Parathyroid adenoma (tissue), 2 donors: Measurements from ENCODE around the gene ENAH.
"Not testable (repeated sequence)": the region's sequence is repeated elsewhere in the genome, so short reads cannot be mapped to it uniquely, and the experiment has no call there.

Source experiments
- H2AFZ ChIP-seq: fragments of 300-600 bp; sonication (generic); one replicate; pipeline ENCODE4 v1.7.0; 2017; ENCODE audit warnings: antibody characterized with exemption, mild to moderate bottlenecking
- H3K27ac ChIP-seq: fragments of 300-600 bp; sonication (generic); one replicate; pipeline ENCODE4 v1.7.0; 2017
- H3K27me3 ChIP-seq: fragments of 300-600 bp; sonication (generic); one replicate; pipeline ENCODE4 v1.7.0; 2017; ENCODE audit warnings: low read length; ENCODE audit not compliant: control insufficient read depth, insufficient read depth
- H3K36me3 ChIP-seq: fragments of 300-600 bp; sonication (generic); one replicate; pipeline ENCODE4 v1.7.0; 2017; ENCODE audit warnings: low read length; ENCODE audit not compliant: control insufficient read depth, insufficient read depth
- H3K4me1 ChIP-seq: fragments of 300-600 bp; sonication (generic); one replicate; pipeline ENCODE4 v1.7.0; 2017; ENCODE audit warnings: control low read depth
- H3K4me2 ChIP-seq: fragments of 300-600 bp; sonication (generic); one replicate; pipeline ENCODE4 v1.7.0; 2017; ENCODE audit warnings: low read length
- H3K4me3 ChIP-seq: fragments of 300-600 bp; sonication (generic); one replicate; pipeline ENCODE4 v1.7.0; 2017; ENCODE audit warnings: low read depth, low read length
- H3K79me2 ChIP-seq: fragments of 300-600 bp; sonication (generic); one replicate; pipeline ENCODE4 v1.7.0; 2017; ENCODE audit warnings: control low read depth
- H3K9ac ChIP-seq: fragments of 300-600 bp; sonication (generic); one replicate; pipeline ENCODE4 v1.7.0; 2017; ENCODE audit warnings: mild to moderate bottlenecking
- H3K9me3 ChIP-seq: fragments of 300-600 bp; sonication (generic); one replicate; pipeline ENCODE4 v1.7.0; 2017; ENCODE audit warnings: low read length; ENCODE audit not compliant: control insufficient read depth
- TF ChIP-seq, protein P1 (sequence below): fragments of 300-600 bp; sonication (generic); IDR thresholded peaks from one replicate; pipeline ENCODE4 v1.7.0; 2017; ENCODE audit warnings: antibody characterized with exemption, mild to moderate bottlenecking
- donor health status: primary hyperparathyroidism.

The ENAH gene

GRCh38 chr1:225629483-225629882, 23.4 kb downstream of the ENAH start:
- H3K4me1 ChIP-seq, result no peaks in the 10 kb centered on the region
- TF ChIP-seq, protein P1, sequence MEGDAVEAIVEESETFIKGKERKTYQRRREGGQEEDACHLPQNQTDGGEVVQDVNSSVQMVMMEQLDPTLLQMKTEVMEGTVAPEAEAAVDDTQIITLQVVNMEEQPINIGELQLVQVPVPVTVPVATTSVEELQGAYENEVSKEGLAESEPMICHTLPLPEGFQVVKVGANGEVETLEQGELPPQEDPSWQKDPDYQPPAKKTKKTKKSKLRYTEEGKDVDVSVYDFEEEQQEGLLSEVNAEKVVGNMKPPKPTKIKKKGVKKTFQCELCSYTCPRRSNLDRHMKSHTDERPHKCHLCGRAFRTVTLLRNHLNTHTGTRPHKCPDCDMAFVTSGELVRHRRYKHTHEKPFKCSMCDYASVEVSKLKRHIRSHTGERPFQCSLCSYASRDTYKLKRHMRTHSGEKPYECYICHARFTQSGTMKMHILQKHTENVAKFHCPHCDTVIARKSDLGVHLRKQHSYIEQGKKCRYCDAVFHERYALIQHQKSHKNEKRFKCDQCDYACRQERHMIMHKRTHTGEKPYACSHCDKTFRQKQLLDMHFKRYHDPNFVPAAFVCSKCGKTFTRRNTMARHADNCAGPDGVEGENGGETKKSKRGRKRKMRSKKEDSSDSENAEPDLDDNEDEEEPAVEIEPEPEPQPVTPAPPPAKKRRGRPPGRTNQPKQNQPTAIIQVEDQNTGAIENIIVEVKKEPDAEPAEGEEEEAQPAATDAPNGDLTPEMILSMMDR, result no peak
- no peak overlapping the region for H3K4me3 ChIP-seq
- no peak overlapping the region for H3K27ac ChIP-seq
- H3K27me3 ChIP-seq, result no peaks in the 10 kb centered on the region
- H3K4me2 ChIP-seq, result no peak overlapping the region
- no peaks in the 10 kb centered on the region for H3K9me3 ChIP-seq
- no peak overlapping the region for H2AFZ ChIP-seq
- H3K9ac ChIP-seq, result no peak overlapping the region
- H3K36me3 ChIP-seq, result no peaks in the 10 kb centered on the region
- peaks cover 14% of the 10 kb centered on the region for H3K79me2 ChIP-seq

- peaks cover 18% of the 10 kb centered on the region for H3K79me2 ChIP-seq
- not testable (repeated sequence) for H3K4me2 ChIP-seq, H3K4me3 ChIP-seq, H2AFZ ChIP-seq, H3K9ac ChIP-seq, H3K36me3 ChIP-seq, H3K27ac ChIP-seq, H3K27me3 ChIP-seq, H3K9me3 ChIP-seq, H3K4me1 ChIP-seq
These were observed 24.1 kb downstream of the ENAH start for GRCh38 chr1:225628794-225629193.

- Histone ChIP-seq H3K4me2 (no peak overlapping the region), H3K4me3 (no peak overlapping the region), H3K27ac (no peak overlapping the region), H3K9ac (no peak overlapping the region), H3K36me3 (no peaks in the 10 kb centered on the region), H3K27me3 (no peaks in the 10 kb centered on the region), H2AFZ (no peak overlapping the region), H3K79me2 (peaks cover 20% of the 10 kb centered on the region), H3K4me1 (no peaks in the 10 kb centered on the region), H3K9me3 (no peaks in the 10 kb centered on the region)
- TF ChIP-seq, protein P1, result no peak
These were observed 25.5 kb downstream of the ENAH start for GRCh38 chr1:225627304-225627947.

DNA sequence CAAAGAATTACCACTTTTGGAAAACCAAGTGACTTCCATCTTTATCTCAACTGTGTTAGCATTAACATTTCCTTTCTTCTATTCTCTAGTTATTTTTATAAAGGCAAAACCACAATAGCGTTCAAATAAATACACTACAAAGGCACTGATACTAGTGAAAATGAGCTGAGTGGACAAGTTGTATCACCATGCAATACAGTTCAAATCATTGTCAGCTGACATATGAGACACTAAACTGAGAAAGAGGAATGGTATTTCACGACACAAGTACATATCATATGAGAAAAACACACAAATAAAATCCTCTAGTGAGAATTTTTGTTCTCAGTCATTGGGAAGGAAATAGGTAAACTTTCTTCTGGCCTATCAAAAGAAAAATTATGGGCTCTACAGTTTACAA, 26.2 kb downstream of the ENAH start:
- H3K9me3 ChIP-seq, result no peaks in the 10 kb centered on the region
- H3K4me2 ChIP-seq, result no peak overlapping the region
- H3K4me3 ChIP-seq, result no peak overlapping the region
- no peaks in the 10 kb centered on the region for H3K4me1 ChIP-seq
- H2AFZ ChIP-seq, result no peak overlapping the region
- peaks cover 26% of the 10 kb centered on the region for H3K79me2 ChIP-seq
- TF ChIP-seq, protein P1, result no peak
- no peak overlapping the region for H3K27ac ChIP-seq
- H3K27me3 ChIP-seq, result no peaks in the 10 kb centered on the region
- no peak overlapping the region for H3K9ac ChIP-seq
- no peaks in the 10 kb centered on the region for H3K36me3 ChIP-seq

- Histone ChIP-seq H3K27me3 (no peaks in the 10 kb centered on the region), H3K4me2 (no peak overlapping the region), H3K27ac (no peak overlapping the region), H3K4me3 (no peak overlapping the region), H3K36me3 (no peaks in the 10 kb centered on the region), H3K9ac (no peak overlapping the region), H3K9me3 (no peaks in the 10 kb centered on the region), H3K4me1 (no peaks in the 10 kb centered on the region), H3K79me2 (peaks cover 16% of the 10 kb centered on the region), H2AFZ (no peak overlapping the region)
- TF ChIP-seq, protein P1, result no peak
These were observed 35.0 kb downstream of the ENAH start for GRCh38 chr1:225617956-225618355.
